Measurements from ENCODE around the gene ZNF814. TPM values are rescaled to one million over a fixed set of nuclear protein-coding genes. Genes with fewer than 3 reads are reported as not detected.
"Not testable (repeated sequence)": the region's sequence is repeated elsewhere in the genome, so short reads cannot be mapped to it uniquely, and the experiment has no call there.

ZNF814 gene
- total RNA-seq, 1 donor from 2014 or later, result 34.7 TPM

DNA sequence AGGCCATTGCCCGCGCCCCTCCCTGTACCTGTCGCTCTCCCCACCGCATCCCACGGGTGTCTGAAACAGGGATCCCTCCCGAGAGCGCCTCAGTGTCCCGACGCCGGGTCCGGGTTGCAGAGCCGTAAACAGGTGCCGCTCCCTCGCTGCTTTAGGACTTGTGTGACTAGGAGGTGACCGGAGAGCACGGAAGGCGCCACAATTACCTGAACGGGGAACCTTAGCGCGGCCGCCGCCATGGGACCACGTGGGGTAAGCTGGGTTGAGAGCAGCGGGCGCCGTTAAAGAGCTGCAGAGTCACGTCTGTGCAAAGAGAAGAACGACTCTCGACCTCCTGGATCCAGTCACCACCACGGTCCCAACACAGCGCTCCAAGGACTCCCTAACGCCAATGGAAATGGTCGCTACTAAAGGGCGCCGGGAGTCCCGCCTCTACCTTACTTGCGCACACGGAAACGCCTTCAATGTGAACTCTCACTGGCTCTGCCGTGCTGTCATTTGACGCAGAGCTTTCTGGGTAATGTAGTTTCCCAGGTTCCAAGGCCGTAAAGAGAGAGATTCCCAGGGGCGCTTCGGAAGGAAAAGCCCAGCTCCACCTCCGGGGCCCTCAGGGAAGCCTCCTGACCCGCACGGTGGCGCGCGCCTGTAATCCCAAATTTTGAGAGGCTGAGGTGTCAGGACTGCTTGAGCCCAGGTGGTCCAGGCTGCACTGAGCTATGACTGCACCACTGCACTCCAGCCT lies 74.2 kb downstream of the ZNF814 start, which contains the start of gene ZNF552:
Gene ZNF552 (minus strand): TSS at position 409 of the 742 bp plus-strand sequence. CDS start 170 bp downstream, at position 239.
- H3K79me2 ChIP-seq (ENCODE audit: insufficient read depth, low read length), result peaks cover 22% of the 10 kb centered on the region
- H3K4me2 ChIP-seq (ENCODE audit: low read length), result peak within 1 kb of the TSS; percentile 87
- H3K9me3 ChIP-seq (ENCODE audit: insufficient read depth, low read depth, low read length), result no peaks in the 10 kb centered on the region
- no peaks in the 10 kb centered on the region for H3K27me3 Mint-ChIP-seq (ENCODE audit: low read depth, unreplicated experiment)
- H3K9me3 Mint-ChIP-seq (ENCODE audit: unreplicated experiment), result no peaks in the 10 kb centered on the region
- H3K27ac Mint-ChIP-seq (ENCODE audit: unreplicated experiment), result peak within 1 kb of the TSS; percentile 89
- peak; percentile 90 for DNase-seq (ENCODE audit: low read depth)
- H3K9ac ChIP-seq (ENCODE audit: low read length), result peak within 1 kb of the TSS; percentile 89
- TF ChIP-seq CTCF (IDR thresholded peaks at IDR 0.05; ENCODE audit: insufficient read depth, low read depth, low read length), result no peak
- no peak for TF ChIP-seq EZH2 (IDR thresholded peaks at IDR 0.05; ENCODE audit: insufficient read depth, low read length)
- peak within 1 kb of the TSS; percentile 64 for H3K27ac ChIP-seq (ENCODE audit: low read depth, low read length)
- no peak for FAIRE-seq
- H3K4me1 Mint-ChIP-seq (ENCODE audit: low read depth, unreplicated experiment), result peaks cover 15% of the 10 kb centered on the region
- no peaks in the 10 kb centered on the region for H3K36me3 ChIP-seq (ENCODE audit: insufficient read depth, low read length)
- H3K4me1 ChIP-seq (ENCODE audit: insufficient read depth, low read length), result peaks cover 3% of the 10 kb centered on the region
- peak within 1 kb of the TSS; percentile 85 for H3K4me3 ChIP-seq (ENCODE audit: insufficient read depth, low read depth, low read length)
- H3K36me3 Mint-ChIP-seq (ENCODE audit: low read depth, unreplicated experiment), result peaks cover 8% of the 10 kb centered on the region
- peak within 1 kb of the TSS; percentile 76 for H2AFZ ChIP-seq (ENCODE audit: low read depth, low read length)
- no peaks in the 10 kb centered on the region for H4K20me1 ChIP-seq (ENCODE audit: insufficient read depth, low read length)
- H3K27me3 ChIP-seq (ENCODE audit: insufficient read depth, low read length), result no peaks in the 10 kb centered on the region
- H3K4me3 Mint-ChIP-seq (ENCODE audit: unreplicated experiment), result peak within 1 kb of the TSS; percentile 97

GRCh38 chr19:57813919-57814504 lies 74.8 kb downstream of the ZNF814 start:
- Histone ChIP-seq H3K4me3 (ENCODE audit: insufficient read depth, low read depth, low read length) (peak overlapping the region; percentile 85), H4K20me1 (ENCODE audit: insufficient read depth, low read length) (no peaks in the 10 kb centered on the region), H3K9me3 (ENCODE audit: insufficient read depth, low read depth, low read length) (no peaks in the 10 kb centered on the region), H3K27me3 (ENCODE audit: insufficient read depth, low read length) (no peaks in the 10 kb centered on the region), H3K4me1 (ENCODE audit: insufficient read depth, low read length) (peaks cover 3% of the 10 kb centered on the region), H2AFZ (ENCODE audit: low read depth, low read length) (peak overlapping the region; percentile 76), H3K4me2 (ENCODE audit: low read length) (peak overlapping the region; percentile 87), H3K79me2 (ENCODE audit: insufficient read depth, low read length) (peaks cover 17% of the 10 kb centered on the region), H3K27ac (ENCODE audit: low read depth, low read length) (peak overlapping the region; percentile 64), H3K36me3 (ENCODE audit: insufficient read depth, low read length) (peaks cover 6% of the 10 kb centered on the region), H3K9ac (ENCODE audit: low read length) (peak overlapping the region; percentile 89)
- H3K4me1 Mint-ChIP-seq (ENCODE audit: low read depth, unreplicated experiment), result peaks cover 15% of the 10 kb centered on the region
- peak overlapping the region; percentile 89 for H3K27ac Mint-ChIP-seq (ENCODE audit: unreplicated experiment)
- H3K36me3 Mint-ChIP-seq (ENCODE audit: low read depth, unreplicated experiment), result peaks cover 8% of the 10 kb centered on the region
- peak overlapping the region; percentile 97 for H3K4me3 Mint-ChIP-seq (ENCODE audit: unreplicated experiment)
- no peaks in the 10 kb centered on the region for H3K27me3 Mint-ChIP-seq (ENCODE audit: low read depth, unreplicated experiment)
- no peaks in the 10 kb centered on the region for H3K9me3 Mint-ChIP-seq (ENCODE audit: unreplicated experiment)
- DNase-seq (ENCODE audit: low read depth), result no peak
- no peak for TF ChIP-seq EZH2 (IDR thresholded peaks at IDR 0.05; ENCODE audit: insufficient read depth, low read length)
- TF ChIP-seq CTCF (IDR thresholded peaks at IDR 0.05; ENCODE audit: insufficient read depth, low read depth, low read length), result no peak
- FAIRE-seq, result no peak

DNA sequence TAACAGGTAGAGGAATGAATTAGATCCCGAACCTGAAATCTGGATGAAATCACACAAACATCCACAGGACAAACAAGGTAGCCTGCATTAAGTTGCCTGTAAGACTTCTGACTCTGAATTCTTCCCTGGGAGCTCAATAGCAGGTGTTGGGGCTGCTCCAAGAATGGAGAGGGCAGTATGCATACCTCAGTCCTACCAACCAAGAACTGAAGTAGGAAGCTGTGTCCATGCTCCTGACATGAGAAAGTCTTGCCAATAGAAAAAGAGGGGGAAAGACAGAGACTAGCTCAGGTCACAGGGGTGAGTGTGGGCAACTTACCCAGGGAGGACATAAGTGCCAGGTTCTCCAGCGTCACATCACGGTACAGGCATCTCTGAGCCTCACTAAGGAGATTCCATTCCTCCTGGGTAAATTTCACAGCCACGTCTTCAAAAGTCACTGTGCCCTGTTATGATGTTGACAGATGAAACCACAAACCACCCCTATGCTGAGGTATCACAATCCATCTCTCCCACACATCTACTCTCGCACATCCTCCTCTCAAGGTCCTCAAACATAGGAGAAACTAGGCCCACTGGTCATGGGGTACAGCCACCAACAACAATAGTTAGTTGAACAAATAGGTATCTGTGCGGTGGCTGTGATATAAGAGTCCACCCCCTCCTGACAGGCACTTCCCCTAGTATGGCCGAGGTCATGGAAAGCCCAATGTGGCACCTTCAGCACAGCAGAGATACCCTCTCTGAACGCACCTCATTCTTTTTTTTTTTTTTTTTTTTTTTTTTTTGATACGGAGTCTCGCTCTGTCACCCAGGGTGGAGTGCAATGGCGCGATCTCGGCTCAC lies 75.6 kb downstream of the ZNF814 start:
- not testable (repeated sequence) for H3K9me3 ChIP-seq (ENCODE audit: insufficient read depth, low read depth, low read length); H2AFZ ChIP-seq (ENCODE audit: low read depth, low read length); H3K4me3 ChIP-seq (ENCODE audit: insufficient read depth, low read depth, low read length); DNase-seq (ENCODE audit: low read depth); H3K9ac ChIP-seq (ENCODE audit: low read length); FAIRE-seq; H3K27me3 Mint-ChIP-seq (ENCODE audit: low read depth, unreplicated experiment); H4K20me1 ChIP-seq (ENCODE audit: insufficient read depth, low read length); H3K4me1 ChIP-seq (ENCODE audit: insufficient read depth, low read length); H3K27ac Mint-ChIP-seq (ENCODE audit: unreplicated experiment); H3K27me3 ChIP-seq (ENCODE audit: insufficient read depth, low read length); H3K36me3 ChIP-seq (ENCODE audit: insufficient read depth, low read length); H3K27ac ChIP-seq (ENCODE audit: low read depth, low read length); H3K9me3 Mint-ChIP-seq (ENCODE audit: unreplicated experiment)
- Histone ChIP-seq H3K4me2 (ENCODE audit: low read length) (peak overlapping the region; percentile 87), H3K79me2 (ENCODE audit: insufficient read depth, low read length) (peaks cover 17% of the 10 kb centered on the region)
- Mint-ChIP-seq H3K36me3 (ENCODE audit: low read depth, unreplicated experiment) (peaks cover 12% of the 10 kb centered on the region), H3K4me1 (ENCODE audit: low read depth, unreplicated experiment) (peaks cover 15% of the 10 kb centered on the region), H3K4me3 (ENCODE audit: unreplicated experiment) (peak overlapping the region; percentile 97)
